Parathyroid adenoma (tissue), 2 donors: ENCODE data around the gene SLC25A13.

Experiments used
- H2AFZ ChIP-seq: fragments of 300-600 bp; sonication (generic); one replicate; pipeline ENCODE4 v1.7.0; 2017; ENCODE audit warnings: antibody characterized with exemption, mild to moderate bottlenecking
- H3K27ac ChIP-seq: fragments of 300-600 bp; sonication (generic); one replicate; pipeline ENCODE4 v1.7.0; 2017
- H3K27me3 ChIP-seq: fragments of 300-600 bp; sonication (generic); one replicate; pipeline ENCODE4 v1.7.0; 2017; ENCODE audit warnings: low read length; ENCODE audit not compliant: control insufficient read depth, insufficient read depth
- H3K36me3 ChIP-seq: fragments of 300-600 bp; sonication (generic); one replicate; pipeline ENCODE4 v1.7.0; 2017; ENCODE audit warnings: low read length; ENCODE audit not compliant: control insufficient read depth, insufficient read depth
- H3K4me1 ChIP-seq: fragments of 300-600 bp; sonication (generic); one replicate; pipeline ENCODE4 v1.7.0; 2017; ENCODE audit warnings: control low read depth
- H3K4me2 ChIP-seq: fragments of 300-600 bp; sonication (generic); one replicate; pipeline ENCODE4 v1.7.0; 2017; ENCODE audit warnings: low read length
- H3K4me3 ChIP-seq: fragments of 300-600 bp; sonication (generic); one replicate; pipeline ENCODE4 v1.7.0; 2017; ENCODE audit warnings: low read depth, low read length
- H3K79me2 ChIP-seq: fragments of 300-600 bp; sonication (generic); one replicate; pipeline ENCODE4 v1.7.0; 2017; ENCODE audit warnings: control low read depth
- H3K9ac ChIP-seq: fragments of 300-600 bp; sonication (generic); one replicate; pipeline ENCODE4 v1.7.0; 2017; ENCODE audit warnings: mild to moderate bottlenecking
- H3K9me3 ChIP-seq: fragments of 300-600 bp; sonication (generic); one replicate; pipeline ENCODE4 v1.7.0; 2017; ENCODE audit warnings: low read length; ENCODE audit not compliant: control insufficient read depth
- TF ChIP-seq, protein P1 (sequence below): fragments of 300-600 bp; sonication (generic); IDR thresholded peaks from one replicate; pipeline ENCODE4 v1.7.0; 2017; ENCODE audit warnings: antibody characterized with exemption, mild to moderate bottlenecking
- donor health status: primary hyperparathyroidism.

The SLC25A13 gene

DNA sequence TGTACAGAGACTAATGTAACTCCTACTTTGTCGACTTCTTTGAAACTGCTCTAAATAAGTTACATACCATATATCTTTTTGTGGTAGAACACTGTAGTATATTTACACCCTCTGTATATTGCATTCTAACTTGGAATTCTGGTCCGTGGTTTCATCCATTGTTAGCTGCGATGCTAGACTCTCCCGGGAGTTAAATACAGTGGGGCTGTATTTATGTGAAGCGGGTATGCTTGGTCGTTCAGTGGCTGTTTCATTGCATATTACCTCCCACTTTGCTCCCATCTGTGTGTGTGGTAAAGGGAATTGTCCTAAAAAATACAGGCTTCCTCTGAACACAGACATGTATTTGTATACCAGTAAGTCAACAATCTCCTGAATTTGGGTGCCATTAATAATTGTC, 231.1 kb downstream of the SLC25A13 start:
- no peak overlapping the region for H3K4me2 ChIP-seq

DNA sequence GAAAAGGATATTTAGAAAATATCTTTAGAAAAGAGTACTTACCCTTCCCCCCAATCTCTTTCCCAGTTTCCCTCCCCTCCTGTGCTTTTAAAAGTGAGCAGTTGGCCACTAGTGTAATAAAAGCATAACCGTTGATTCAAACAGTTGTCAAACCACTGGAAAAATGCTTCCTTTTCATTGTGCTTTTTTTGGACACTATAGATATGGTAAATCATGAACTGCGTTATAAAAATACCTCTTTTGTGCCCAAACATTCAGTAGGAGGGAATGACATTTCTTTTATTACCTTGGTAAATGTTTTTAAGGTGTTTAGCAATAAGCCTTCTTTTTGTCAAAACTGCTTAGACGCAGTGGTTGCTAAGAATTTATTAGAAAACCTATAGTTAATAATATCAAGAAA, 232.4 kb downstream of the SLC25A13 start:
- no peak overlapping the region for H3K9ac ChIP-seq
- no peaks in the 10 kb centered on the region for H3K27me3 ChIP-seq
- no peaks in the 10 kb centered on the region for H3K36me3 ChIP-seq
- H2AFZ ChIP-seq = no peak overlapping the region
- H3K27ac ChIP-seq = no peak overlapping the region
- no peaks in the 10 kb centered on the region for H3K4me1 ChIP-seq
- H3K4me2 ChIP-seq = no peak overlapping the region
- TF ChIP-seq, protein P1, sequence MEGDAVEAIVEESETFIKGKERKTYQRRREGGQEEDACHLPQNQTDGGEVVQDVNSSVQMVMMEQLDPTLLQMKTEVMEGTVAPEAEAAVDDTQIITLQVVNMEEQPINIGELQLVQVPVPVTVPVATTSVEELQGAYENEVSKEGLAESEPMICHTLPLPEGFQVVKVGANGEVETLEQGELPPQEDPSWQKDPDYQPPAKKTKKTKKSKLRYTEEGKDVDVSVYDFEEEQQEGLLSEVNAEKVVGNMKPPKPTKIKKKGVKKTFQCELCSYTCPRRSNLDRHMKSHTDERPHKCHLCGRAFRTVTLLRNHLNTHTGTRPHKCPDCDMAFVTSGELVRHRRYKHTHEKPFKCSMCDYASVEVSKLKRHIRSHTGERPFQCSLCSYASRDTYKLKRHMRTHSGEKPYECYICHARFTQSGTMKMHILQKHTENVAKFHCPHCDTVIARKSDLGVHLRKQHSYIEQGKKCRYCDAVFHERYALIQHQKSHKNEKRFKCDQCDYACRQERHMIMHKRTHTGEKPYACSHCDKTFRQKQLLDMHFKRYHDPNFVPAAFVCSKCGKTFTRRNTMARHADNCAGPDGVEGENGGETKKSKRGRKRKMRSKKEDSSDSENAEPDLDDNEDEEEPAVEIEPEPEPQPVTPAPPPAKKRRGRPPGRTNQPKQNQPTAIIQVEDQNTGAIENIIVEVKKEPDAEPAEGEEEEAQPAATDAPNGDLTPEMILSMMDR = no peak
- no peak overlapping the region for H3K4me3 ChIP-seq
- H3K9me3 ChIP-seq = no peaks in the 10 kb centered on the region
- no peaks in the 10 kb centered on the region for H3K79me2 ChIP-seq

More for the DNA sequence above, 231.1 kb downstream of the SLC25A13 start:
- Histone ChIP-seq H3K9ac (no peak overlapping the region), H3K9me3 (no peaks in the 10 kb centered on the region), H3K27me3 (no peaks in the 10 kb centered on the region), H3K36me3 (no peaks in the 10 kb centered on the region), H3K4me3 (no peak overlapping the region), H3K4me1 (no peaks in the 10 kb centered on the region), H3K27ac (no peak overlapping the region), H2AFZ (no peak overlapping the region), H3K79me2 (no peaks in the 10 kb centered on the region)
- TF ChIP-seq, protein P1 = no peak

DNA sequence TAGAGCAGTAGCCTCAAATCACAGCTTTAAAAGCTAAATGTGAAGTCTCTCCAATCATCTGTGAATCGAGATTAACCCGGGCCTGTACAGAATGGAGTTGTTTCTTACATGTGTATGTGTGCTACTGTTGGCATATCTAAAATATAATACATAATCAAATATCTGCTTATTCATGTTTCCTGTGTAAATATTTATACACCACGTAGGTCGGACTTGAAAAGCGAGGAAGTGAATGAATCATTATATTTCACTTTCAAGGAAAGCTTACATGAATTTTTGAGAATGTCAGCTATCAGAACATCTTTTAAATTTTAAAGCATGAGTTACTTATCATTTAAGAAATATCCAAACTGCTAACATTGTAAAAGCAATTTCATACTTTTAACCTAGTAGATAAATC, 233.3 kb downstream of the SLC25A13 start:
- Histone ChIP-seq H3K36me3 (no peaks in the 10 kb centered on the region), H3K4me1 (no peaks in the 10 kb centered on the region), H3K79me2 (no peaks in the 10 kb centered on the region), H3K9me3 (no peaks in the 10 kb centered on the region), H3K9ac (no peak overlapping the region), H2AFZ (no peak overlapping the region), H3K27ac (no peak overlapping the region), H3K4me3 (no peak overlapping the region), H3K4me2 (no peak overlapping the region), H3K27me3 (no peaks in the 10 kb centered on the region)
- TF ChIP-seq, protein P1 = no peak

DNA sequence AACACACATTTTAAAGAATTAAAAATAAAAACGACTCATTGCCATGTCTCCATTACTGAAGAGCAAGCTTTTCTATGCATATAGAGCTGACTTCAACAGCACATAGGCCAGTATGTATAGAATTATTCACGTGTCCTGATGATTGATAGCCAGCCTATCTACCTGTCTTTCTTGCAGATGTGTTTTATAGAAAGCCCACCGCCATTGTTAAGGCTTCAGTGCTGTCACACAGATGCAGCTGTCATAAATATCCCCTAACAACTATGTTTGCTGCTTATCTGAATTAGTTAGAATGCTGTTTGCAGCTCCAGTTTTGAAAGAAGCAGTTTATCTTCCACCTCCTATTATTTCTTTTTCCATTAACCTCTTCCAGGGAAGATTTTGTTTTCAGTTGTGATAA, 235.9 kb downstream of the SLC25A13 start:
- H2AFZ ChIP-seq = no peak overlapping the region
- H3K4me1 ChIP-seq = no peaks in the 10 kb centered on the region
- H3K36me3 ChIP-seq = no peaks in the 10 kb centered on the region
- H3K4me2 ChIP-seq = no peak overlapping the region
- no peak overlapping the region for H3K27ac ChIP-seq
- TF ChIP-seq, protein P1 = no peak
- no peaks in the 10 kb centered on the region for H3K79me2 ChIP-seq
- no peak overlapping the region for H3K4me3 ChIP-seq
- no peak overlapping the region for H3K9ac ChIP-seq
- no peaks in the 10 kb centered on the region for H3K27me3 ChIP-seq
- H3K9me3 ChIP-seq = no peaks in the 10 kb centered on the region

DNA sequence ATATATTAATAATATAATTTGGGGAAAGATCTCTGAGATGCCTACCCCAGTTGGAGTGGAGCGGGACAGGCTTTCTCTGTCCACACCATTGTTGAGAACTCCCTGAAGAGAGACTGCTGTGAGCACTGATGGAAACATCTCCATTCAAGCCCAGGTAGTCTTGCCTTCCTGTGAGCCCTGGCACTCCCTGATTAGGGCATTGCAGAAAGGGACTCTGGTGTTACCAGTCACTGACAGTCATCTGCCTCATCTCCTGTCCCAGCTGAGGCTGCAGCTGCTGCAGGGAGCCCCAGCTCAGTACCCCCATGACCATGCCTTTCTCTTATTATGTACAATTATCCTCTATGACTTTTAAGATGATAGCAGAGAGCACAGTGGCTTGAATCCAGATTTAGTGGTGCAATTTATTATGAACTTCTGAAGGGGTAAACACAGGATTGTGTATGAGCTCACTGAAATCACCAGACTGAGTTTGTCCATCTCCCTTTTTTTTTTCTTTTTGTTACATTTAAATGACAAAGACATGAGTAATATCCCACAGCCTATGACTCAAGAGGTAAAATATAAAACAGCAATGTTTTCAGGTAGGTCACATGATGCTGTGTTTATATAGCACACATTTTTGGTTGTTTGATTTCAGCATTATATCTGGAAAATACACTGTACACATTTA, 236.9 kb downstream of the SLC25A13 start:
- TF ChIP-seq, protein P1 = no peak
- Histone ChIP-seq H3K4me1 (no peaks in the 10 kb centered on the region), H3K9ac (no peak overlapping the region)

More for the DNA sequence above, 236.9 kb downstream of the SLC25A13 start:
- H3K27me3 ChIP-seq = no peaks in the 10 kb centered on the region
- H3K79me2 ChIP-seq = no peaks in the 10 kb centered on the region
- H3K36me3 ChIP-seq = no peaks in the 10 kb centered on the region
- H3K4me3 ChIP-seq = no peak overlapping the region
- no peaks in the 10 kb centered on the region for H3K9me3 ChIP-seq
- no peak overlapping the region for H3K4me2 ChIP-seq
- H2AFZ ChIP-seq = no peak overlapping the region
- H3K27ac ChIP-seq = no peak overlapping the region
